HCT116 (cell line): ENCODE data around the gene CPNE4. TPM values are rescaled to one million over a fixed set of nuclear protein-coding genes. Genes with fewer than 3 reads are reported as not detected.

ENCODE experiments used
- ATAC-seq: fragments of 200-7000 bp; cut with Tn5 transposase; 2 replicates; pipeline ENCODE4 v1.9.1; 2020; ENCODE audit warnings: mild to moderate bottlenecking, moderate library complexity
- BruUV-seq: library from RNA; stranded (reverse); fragments of 400-500 nt; replicated peaks from 2 replicates; lab custom pipeline; 2021; lab: Mats Ljungman, UMichigan
- CTCF ChIA-PET: fragments of 300-600 bp; sonication (Branson Sonifier 250); formaldehyde crosslinking; loops from one replicate; lab custom pipeline; 2021; ENCODE audit warnings: antibody characterized with exemption; lab: Charles Lee
- POLR2A ChIA-PET: fragments of 300-600, 350-600 bp; sonication (Branson Sonifier 250); formaldehyde crosslinking; loops from one replicate; lab custom pipeline; 2021; ENCODE audit warnings: antibody characterized with exemption; lab: Charles Lee
- RAD21 ChIA-PET, 2 experiments: fragments of 300-600 bp; sonication (Branson Sonifier 250); formaldehyde crosslinking; loops; one replicate each; lab custom pipeline; 2023; ENCODE audit warnings: low total read pairs in 2 of 2; ENCODE audit not compliant: uncharacterized antibody in 2 of 2, unreplicated experiment in 2 of 2, low non-redundant PET in 1 of 2; lab: Charles Lee
- DNase-seq: peaks from one replicate; pipeline ENCODE4 v3.0.0-alpha.2; 2010; ENCODE audit warnings: low read depth, low spot score
- H2AFZ ChIP-seq: fragments of 200-600 bp; shearing (Covaris generic), sonication (generic); 2 replicates; pipeline ENCODE4 v1.6.1; 2017; ENCODE audit warnings: low read depth, mixed run types, mixed read lengths, antibody characterized with exemption, low read length; ENCODE audit not compliant: poor library complexity, severe bottlenecking
- H3K27ac ChIP-seq: 2 replicates; pipeline ENCODE4 v1.5.1; 2012; ENCODE audit warnings: low read depth, low read length
- H3K27me3 ChIP-seq: fragments of 200-600 bp; sonication (generic); 2 replicates; pipeline ENCODE4 v1.6.1; 2016; ENCODE audit warnings: mixed run types, low read length, mixed read lengths; ENCODE audit not compliant: insufficient read depth
- H3K36me3 ChIP-seq, 2 experiments: fragments of 200-500 bp in 1 of 2; fragments of 200-600 bp in 1 of 2; sonication (Bioruptor generic) in 1 of 2; sonication (generic) in 1 of 2; 2 replicates each; pipeline versions ENCODE4 v1.5.1 to v1.6.1; 2014 to 2016; ENCODE audit warnings: low read length in 2 of 2, inconsistent platforms in 1 of 2, mixed read lengths in 1 of 2, mixed run types in 1 of 2; ENCODE audit not compliant: insufficient read depth in 2 of 2, control insufficient read depth in 1 of 2
- H3K4me1 ChIP-seq, 2 experiments: fragments of 200-600 bp in 1 of 2; sonication (generic) in 1 of 2; 2 replicates each; pipeline versions ENCODE4 v1.5.1 to v1.6.1; 2012 to 2017; ENCODE audit warnings: low read length in 2 of 2, inconsistent platforms in 1 of 2, mild to moderate bottlenecking in 1 of 2, mixed read lengths in 1 of 2, mixed run types in 1 of 2, moderate library complexity in 1 of 2; ENCODE audit not compliant: insufficient read depth in 2 of 2, control insufficient read depth in 1 of 2
- H3K4me2 ChIP-seq: fragments of 200-600 bp; sonication (generic); 2 replicates; pipeline ENCODE4 v1.6.1; 2017; ENCODE audit warnings: mixed run types, low read length, mixed read lengths
- H3K4me3 ChIP-seq, 2 experiments: fragments of 200-600 bp in 1 of 2; sonication (generic) in 1 of 2; replicated peaks in 1 of 2; 2 replicates each; pipeline ENCODE4 v1.5.1; 2011 to 2016; ENCODE audit warnings: low read length in 2 of 2, control low read depth in 1 of 2, low read depth in 1 of 2, mild to moderate bottlenecking in 1 of 2, mixed read lengths in 1 of 2, mixed run types in 1 of 2
- H3K79me2 ChIP-seq: fragments of 200-600 bp; sonication (generic); 2 replicates; pipeline ENCODE4 v1.6.1; 2017; ENCODE audit warnings: mild to moderate bottlenecking, mixed run types, low read length, moderate library complexity, mixed read lengths; ENCODE audit not compliant: insufficient read depth
- H3K9ac ChIP-seq: fragments of 200-600 bp; sonication (generic); 2 replicates; pipeline ENCODE4 v1.6.1; 2016; ENCODE audit warnings: low read length, mixed read lengths
- H3K9me2 ChIP-seq: fragments of 200-600 bp; sonication (generic), shearing (Covaris generic); 2 replicates; pipeline ENCODE4 v1.6.1; 2017; ENCODE audit warnings: mixed run types, mild to moderate bottlenecking, moderate library complexity; ENCODE audit not compliant: insufficient read depth
- H3K9me3 ChIP-seq, 2 experiments: fragments of 200-500 bp in 1 of 2; fragments of 200-600 bp in 1 of 2; sonication (Bioruptor generic) in 1 of 2; sonication (generic) in 1 of 2; 2 replicates each; pipeline ENCODE4 v1.6.1; 2014 to 2017; ENCODE audit warnings: low read length in 2 of 2, mixed read lengths in 2 of 2, inconsistent platforms in 1 of 2, low read depth in 1 of 2, mild to moderate bottlenecking in 1 of 2, mixed run types in 1 of 2, moderate library complexity in 1 of 2; ENCODE audit not compliant: control insufficient read depth in 1 of 2, insufficient read depth in 1 of 2
- H4K20me1 ChIP-seq: fragments of 200-600 bp; sonication (generic), shearing (Covaris generic); 2 replicates; pipeline ENCODE4 v1.6.1; 2017; ENCODE audit warnings: mixed run types, mild to moderate bottlenecking, moderate library complexity; ENCODE audit not compliant: insufficient read depth
- CBX3 ChIP-seq: IDR thresholded peaks from 2 replicates; pipeline ENCODE4 v1.6.1; 2012; ENCODE audit warnings: low read depth
- CEBPB ChIP-seq: IDR thresholded peaks from 2 replicates; pipeline ENCODE4 v1.6.1; 2012; ENCODE audit warnings: low read depth
- EGR1 ChIP-seq: IDR thresholded peaks from 2 replicates; pipeline ENCODE4 v1.6.1; 2012; ENCODE audit warnings: low read depth
- ELF1 ChIP-seq: IDR thresholded peaks from 2 replicates; pipeline ENCODE4 v1.6.1; 2012; ENCODE audit warnings: low read depth, borderline replicate concordance
- EZH2 ChIP-seq: fragments of 200-600 bp; sonication (generic); IDR thresholded peaks from 2 replicates; pipeline ENCODE4 v1.6.1; 2017; ENCODE audit warnings: antibody characterized with exemption, mixed run types
- EZH2phosphoT487 ChIP-seq: fragments of 200-600 bp; IDR thresholded peaks from 2 replicates; pipeline ENCODE4 v1.6.1; 2018; ENCODE audit warnings: antibody characterized with exemption, borderline replicate concordance
- POLR2A ChIP-seq: IDR thresholded peaks from 2 replicates; pipeline ENCODE4 v1.7.0; 2011; ENCODE audit warnings: borderline replicate concordance; ENCODE audit not compliant: insufficient read depth, insufficient read length; ENCODE audit errors: extremely low read depth
- SIN3A ChIP-seq: IDR thresholded peaks from 2 replicates; pipeline ENCODE4 v1.6.1; 2012; ENCODE audit warnings: low read depth
- SP1 ChIP-seq: IDR thresholded peaks from 2 replicates; pipeline ENCODE4 v1.6.1; 2012; ENCODE audit warnings: low read depth
- SRF ChIP-seq: IDR thresholded peaks from 2 replicates; pipeline ENCODE4 v1.6.1; 2012; ENCODE audit warnings: low read depth
- TCF7L2 ChIP-seq: IDR thresholded peaks from 2 replicates; pipeline ENCODE4 v1.7.0; 2011; ENCODE audit warnings: borderline replicate concordance, inconsistent platforms; ENCODE audit not compliant: insufficient read depth, insufficient read length; ENCODE audit errors: extremely low read depth
- YY1 ChIP-seq: IDR thresholded peaks from 2 replicates; pipeline ENCODE4 v1.6.1; 2011; ENCODE audit warnings: low read length, low read depth, moderate library complexity, mild to moderate bottlenecking; ENCODE audit not compliant: insufficient replicate concordance; ENCODE audit errors: extremely low read depth
- ZFX ChIP-seq: fragments of 450-650 bp; IDR thresholded peaks from 2 replicates; pipeline ENCODE4 v1.6.1; 2017
- intact Hi-C: fragments of 100-400 bp; cut with micrococcal nuclease; formaldehyde crosslinking; loops from 2 replicates; pipeline ENCODE4 v1.10.0; 2022
- total RNA-seq: library from RNA; stranded (reverse); gene quantifications from one replicate; pipeline ENCODE4 v1.2.1, GENCODE V29; 2021; ENCODE audit not compliant: unreplicated experiment
- TF ChIP-seq, protein P1 (sequence below): IDR thresholded peaks from 2 replicates; pipeline ENCODE4 v1.6.1; 2012
- TF ChIP-seq, protein P2 (sequence below): IDR thresholded peaks from 2 replicates; pipeline ENCODE4 v1.6.1; 2012
- TF ChIP-seq, protein P3 (sequence below), 3 experiments: fragments of 200-600 bp in 1 of 3; sonication (generic) in 1 of 3; IDR thresholded peaks in 2 of 3; conservative IDR thresholded peaks in 1 of 3; 2 replicates each; pipeline ENCODE4 v1.5.1; 2012 to 2017; ENCODE audit warnings: low read depth in 2 of 3, low read length in 2 of 3, antibody characterized with exemption in 1 of 3, borderline replicate concordance in 1 of 3, control low read depth in 1 of 3, mild to moderate bottlenecking in 1 of 3, mixed read lengths in 1 of 3, mixed run types in 1 of 3, moderate library complexity in 1 of 3; ENCODE audit not compliant: insufficient read depth in 1 of 3

The CPNE4 gene
- total RNA-seq, 1 experiment from 2014 or later: not detected

GRCh38 chr3:131739211-131739610, 295.6 kb downstream of the CPNE4 start:
- no peak overlapping the region for H3K27ac ChIP-seq
- no peaks in the 10 kb centered on the region for H3K9me3 ChIP-seq
- POLR2A ChIA-PET: no interaction called here
- CTCF ChIA-PET: no interaction called here
- no peaks in the 10 kb centered on the region for H3K9me2 ChIP-seq
- H3K4me3 ChIP-seq: no peak overlapping the region
- TF ChIP-seq EZH2: no peak
- TF ChIP-seq POLR2A: no peak
- TF ChIP-seq ELF1: no peak
- TF ChIP-seq, protein P1, sequence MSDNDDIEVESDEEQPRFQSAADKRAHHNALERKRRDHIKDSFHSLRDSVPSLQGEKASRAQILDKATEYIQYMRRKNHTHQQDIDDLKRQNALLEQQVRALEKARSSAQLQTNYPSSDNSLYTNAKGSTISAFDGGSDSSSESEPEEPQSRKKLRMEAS: no peak
- no peak for TF ChIP-seq EZH2phosphoT487
- TF ChIP-seq, protein P2, sequence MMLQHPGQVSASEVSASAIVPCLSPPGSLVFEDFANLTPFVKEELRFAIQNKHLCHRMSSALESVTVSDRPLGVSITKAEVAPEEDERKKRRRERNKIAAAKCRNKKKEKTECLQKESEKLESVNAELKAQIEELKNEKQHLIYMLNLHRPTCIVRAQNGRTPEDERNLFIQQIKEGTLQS: no peak
- TF ChIP-seq SP1: no peak
- no peak for TF ChIP-seq YY1
- TF ChIP-seq SRF: no peak
- TF ChIP-seq, protein P3, sequence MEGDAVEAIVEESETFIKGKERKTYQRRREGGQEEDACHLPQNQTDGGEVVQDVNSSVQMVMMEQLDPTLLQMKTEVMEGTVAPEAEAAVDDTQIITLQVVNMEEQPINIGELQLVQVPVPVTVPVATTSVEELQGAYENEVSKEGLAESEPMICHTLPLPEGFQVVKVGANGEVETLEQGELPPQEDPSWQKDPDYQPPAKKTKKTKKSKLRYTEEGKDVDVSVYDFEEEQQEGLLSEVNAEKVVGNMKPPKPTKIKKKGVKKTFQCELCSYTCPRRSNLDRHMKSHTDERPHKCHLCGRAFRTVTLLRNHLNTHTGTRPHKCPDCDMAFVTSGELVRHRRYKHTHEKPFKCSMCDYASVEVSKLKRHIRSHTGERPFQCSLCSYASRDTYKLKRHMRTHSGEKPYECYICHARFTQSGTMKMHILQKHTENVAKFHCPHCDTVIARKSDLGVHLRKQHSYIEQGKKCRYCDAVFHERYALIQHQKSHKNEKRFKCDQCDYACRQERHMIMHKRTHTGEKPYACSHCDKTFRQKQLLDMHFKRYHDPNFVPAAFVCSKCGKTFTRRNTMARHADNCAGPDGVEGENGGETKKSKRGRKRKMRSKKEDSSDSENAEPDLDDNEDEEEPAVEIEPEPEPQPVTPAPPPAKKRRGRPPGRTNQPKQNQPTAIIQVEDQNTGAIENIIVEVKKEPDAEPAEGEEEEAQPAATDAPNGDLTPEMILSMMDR (IDR thresholded peaks at IDR 0.05 in 2 of 3, conservative IDR thresholded peaks at IDR 0.05 in 1 of 3; ENCODE audit: borderline replicate concordance in 1 of 3, insufficient read depth in 1 of 3, low read depth in 2 of 3, low read length in 2 of 3): no peak
- no peak for TF ChIP-seq ZFX
- no peak for TF ChIP-seq CBX3
- no peak for TF ChIP-seq SIN3A
- TF ChIP-seq EGR1: no peak
- no peak for TF ChIP-seq TCF7L2
- TF ChIP-seq CEBPB: no peak
- ATAC-seq (no peak), DNase-seq (no peak)
- no TSS peak for BruUV-seq
- H3K4me2 ChIP-seq: no peak overlapping the region
- intact Hi-C loops: no loop called here
- no peaks in the 10 kb centered on the region for H4K20me1 ChIP-seq
- no peak overlapping the region for H3K9ac ChIP-seq
- H3K27me3 ChIP-seq: peaks cover 26% of the 10 kb centered on the region; the same call in 1 of the 2 replicates
- no peak overlapping the region for H2AFZ ChIP-seq
- no peaks in the 10 kb centered on the region for H3K36me3 ChIP-seq
- RAD21 ChIA-PET: no interaction called here
- H3K4me1 ChIP-seq: no peaks in the 10 kb centered on the region
- H3K79me2 ChIP-seq: no peaks in the 10 kb centered on the region
